NCI-H146 treated with DMSO at 0.1 percent for 48 hours (cell line): ENCODE data around the gene SIL1.

Experiments used
- DNase-seq: peaks from one replicate; lab custom pipeline; 2025; ENCODE audit not compliant: unreplicated experiment; lab: John Stamatoyannopoulos, UW

The SIL1 gene

DNA sequence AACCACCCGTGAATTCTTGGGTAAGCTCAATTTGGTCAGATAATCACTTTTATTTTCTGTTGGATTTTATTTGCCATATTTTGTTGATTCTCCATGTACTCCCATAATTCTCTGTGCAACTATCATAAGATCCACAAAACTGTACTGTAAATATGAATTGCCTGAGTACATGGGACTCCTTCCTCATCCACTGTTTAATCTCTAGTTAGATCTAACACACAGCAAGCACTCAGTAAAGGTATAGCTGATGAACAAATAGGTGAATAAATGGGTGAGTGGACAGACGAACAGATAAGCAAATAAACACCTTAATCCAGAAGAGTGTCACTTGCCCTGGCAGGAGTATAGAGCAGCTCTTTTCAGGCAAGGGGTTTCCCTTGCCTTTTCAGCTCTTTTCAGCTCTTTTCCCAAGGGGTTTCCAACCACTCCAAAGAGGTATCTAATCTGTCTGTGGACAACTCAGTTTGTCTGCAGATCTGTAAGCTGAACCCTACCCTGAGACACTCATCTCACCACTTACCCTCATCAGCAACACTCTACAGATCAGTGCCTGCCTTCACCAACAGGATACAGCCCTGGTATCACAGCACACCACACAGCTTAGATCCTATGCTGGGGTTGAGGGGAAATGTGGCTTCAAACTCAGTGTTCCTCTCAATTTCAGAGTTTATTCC is 51.2 kb downstream of the SIL1 start:
- DNase-seq = no peak

DNA sequence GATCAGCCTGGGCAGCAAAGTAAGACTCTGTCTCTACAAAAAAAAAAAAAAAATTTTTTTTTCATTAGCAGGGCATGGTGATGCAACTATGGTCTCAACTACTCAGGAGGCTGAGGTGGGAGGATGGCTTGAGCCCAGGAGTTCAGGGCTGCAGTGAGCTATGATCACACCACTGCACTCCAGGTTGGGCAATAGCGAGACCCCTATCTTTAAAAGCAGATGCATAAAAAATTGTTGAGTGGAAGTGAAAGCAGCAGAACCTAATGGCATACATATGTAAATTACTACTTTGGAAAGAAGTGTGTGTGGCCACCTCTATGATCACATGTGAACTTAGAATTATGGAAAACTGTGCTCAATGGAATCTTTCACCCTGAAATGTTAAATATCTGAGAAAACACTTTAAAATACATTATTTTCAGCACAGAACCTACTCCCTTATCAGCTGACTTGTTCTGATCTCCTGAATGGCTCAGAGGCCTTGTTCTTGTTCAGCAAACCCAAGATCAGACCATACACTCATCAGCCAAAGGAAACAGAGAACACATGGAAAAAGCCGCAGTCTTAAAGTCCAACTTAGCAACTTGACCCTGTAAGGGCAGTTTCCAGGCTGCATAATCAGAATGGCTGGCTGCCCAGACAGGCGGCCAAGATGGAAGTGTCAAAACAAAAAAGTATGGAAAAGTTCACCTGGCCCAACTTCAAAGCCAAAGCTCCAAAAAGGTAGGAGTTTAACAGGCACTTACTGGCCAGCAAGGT is 56.5 kb downstream of the SIL1 start:
- DNase-seq = no peak

DNA sequence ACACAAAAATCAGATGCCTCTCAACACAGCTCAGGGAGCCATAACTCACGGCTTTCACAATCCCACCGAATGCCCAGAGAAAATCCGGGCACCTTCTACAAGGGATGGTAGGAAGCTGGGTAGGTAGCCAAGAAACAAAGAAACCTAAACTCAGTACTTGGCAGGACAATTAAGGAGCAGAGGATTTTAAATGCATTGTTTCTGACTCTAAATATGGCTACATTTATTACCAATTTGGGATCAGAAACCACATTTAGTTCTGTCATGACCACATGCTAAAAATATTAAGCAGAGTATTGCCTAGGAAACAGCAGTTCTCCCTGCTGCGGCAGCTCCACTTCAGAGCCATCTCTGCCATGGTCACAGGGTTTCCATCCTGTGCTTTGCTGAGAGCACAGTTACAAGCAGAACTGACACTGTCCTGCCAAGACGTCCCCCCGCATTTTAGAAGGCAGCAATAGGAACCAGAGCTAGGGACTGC is 57.5 kb downstream of the SIL1 start:
- no peak for DNase-seq

DNA sequence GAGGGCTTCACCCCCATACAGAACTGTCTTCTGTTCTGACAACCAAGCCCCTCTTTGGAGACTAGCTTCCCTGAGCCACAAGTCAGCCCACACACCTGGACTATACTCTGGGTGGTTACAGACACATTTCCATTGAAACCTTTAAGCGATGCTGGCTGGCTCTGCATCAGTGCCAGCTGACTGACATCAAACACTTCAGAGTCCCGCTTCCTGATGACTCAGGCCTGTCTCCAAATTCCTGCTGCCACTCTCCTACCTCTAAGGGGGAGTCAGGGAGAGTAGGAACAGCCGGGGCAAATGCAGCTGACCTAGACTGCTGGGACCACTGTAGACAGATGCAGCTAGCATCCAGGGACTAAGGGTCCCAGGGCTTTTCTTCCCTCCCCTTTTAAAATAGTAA is 59.4 kb downstream of the SIL1 start:
- DNase-seq = no peak

DNA sequence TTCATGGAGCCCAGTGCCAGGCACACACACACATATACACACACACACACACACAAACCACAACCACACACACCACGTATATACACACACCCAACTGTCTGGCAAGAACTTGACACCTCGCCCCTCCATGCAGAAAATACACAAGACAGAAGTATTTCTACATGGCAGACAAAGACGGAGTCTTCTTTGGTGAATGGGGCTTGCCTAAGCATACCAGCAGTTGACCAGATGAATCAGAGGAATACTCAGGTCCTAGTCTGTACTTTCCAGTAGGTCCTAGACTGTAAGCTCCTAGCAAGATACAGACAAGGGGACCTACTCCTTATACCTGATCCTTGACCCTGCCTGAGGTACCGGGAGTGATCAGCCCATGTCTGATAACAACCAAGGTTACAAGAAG is 60.1 kb downstream of the SIL1 start:
- no peak for DNase-seq

DNA sequence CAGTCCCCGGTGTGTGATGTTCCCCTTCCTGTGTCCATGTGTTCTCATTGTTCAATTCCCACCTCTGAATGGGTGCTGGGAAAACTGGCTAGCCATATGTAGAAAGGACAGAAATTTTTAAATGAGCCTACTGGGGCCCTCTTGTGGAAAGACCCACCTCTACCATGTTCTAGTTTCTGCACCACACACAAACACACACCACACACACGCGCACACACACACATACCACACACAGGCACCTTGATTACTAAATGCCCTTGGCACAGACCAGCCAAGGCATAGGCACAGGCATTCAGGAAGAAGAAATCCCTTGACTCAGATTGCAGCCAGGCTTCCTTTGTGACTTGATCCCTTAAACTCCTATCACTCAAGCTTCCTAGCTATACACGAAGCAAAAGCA is 60.5 kb downstream of the SIL1 start:
- DNase-seq = no peak

DNA sequence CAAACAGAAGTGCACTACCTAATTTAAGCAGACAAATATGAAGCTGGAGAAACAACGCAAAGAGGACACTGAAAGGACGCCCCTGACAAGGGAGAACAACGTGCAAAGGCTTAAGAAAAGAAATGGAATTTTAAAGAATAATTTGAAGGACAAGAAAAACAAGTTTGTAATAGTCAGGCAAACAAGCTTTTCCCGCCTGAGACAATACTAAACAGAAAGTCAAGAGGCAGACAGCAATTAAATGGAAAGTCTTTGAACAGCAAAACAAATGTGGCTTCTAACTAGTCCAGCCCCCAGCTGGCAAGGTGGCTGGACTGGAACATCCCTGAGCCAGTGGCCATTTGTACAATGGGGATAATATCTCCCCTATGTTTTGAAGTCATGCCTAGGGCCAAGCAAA is 63.3 kb downstream of the SIL1 start:
- DNase-seq = no peak

DNA sequence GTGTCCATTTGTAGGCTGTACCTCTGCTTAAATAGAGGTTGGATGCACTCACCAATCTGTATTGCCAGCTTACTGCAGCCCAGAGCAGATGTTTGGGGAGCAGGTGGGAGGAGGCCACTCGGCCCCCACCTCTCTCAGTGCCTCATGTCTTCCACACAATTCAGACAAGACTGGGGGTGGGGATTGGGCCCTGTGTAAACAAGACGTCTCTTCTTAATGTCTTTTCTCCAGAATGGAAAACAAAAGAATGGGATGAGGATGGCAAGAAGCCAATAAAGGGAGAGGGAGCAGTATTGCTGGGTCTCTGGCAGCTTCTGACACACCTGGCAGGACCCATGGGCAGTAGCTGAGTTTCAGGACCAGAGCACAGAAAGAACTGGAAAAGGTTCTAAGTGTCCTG is 64.9 kb downstream of the SIL1 start:
- DNase-seq = peak; percentile 38

DNA sequence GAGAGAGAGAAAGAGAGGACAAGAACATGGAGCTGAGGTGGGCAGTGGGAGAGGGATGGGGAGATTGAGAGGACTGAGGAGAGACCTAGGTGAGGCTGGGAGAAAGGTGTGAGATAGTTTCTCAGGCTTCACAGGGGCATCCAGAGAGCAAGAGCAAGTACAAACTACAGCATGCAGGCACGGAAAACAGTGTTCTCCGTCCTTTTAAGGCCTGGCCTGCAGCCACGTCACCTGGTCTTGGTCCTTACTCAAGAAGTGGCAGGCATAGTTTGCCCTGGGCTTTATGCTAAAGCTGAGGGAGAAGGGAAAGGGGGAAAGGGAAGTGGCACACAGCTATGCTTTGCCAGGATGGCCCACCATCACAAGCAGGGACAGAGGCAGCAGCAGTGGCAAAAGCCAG is 65.7 kb downstream of the SIL1 start:
- no peak for DNase-seq

DNA sequence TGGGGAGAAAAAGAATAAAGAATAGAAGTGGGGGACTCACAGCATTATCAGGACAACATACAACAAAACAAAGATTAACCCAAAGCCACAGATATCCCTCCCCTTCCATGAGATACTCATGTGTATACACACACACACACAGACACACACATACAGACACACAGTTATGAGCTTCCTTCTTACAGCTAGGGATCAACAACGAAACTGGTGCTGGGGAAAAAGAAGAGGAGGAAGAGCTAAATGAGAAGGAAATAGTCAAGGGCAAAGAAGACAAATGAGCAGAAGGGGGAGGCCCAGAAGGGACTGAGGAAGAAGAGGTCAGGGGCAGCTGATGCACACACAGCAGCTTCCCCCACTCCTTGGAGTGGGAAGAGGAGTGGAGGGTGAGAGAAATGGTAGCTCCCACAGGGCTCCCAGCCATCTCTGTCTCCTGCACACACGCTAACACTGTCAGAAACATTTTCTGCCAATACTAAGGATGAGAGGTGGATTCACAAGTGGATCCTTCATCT is 66.2 kb downstream of the SIL1 start:
- DNase-seq = no peak

DNA sequence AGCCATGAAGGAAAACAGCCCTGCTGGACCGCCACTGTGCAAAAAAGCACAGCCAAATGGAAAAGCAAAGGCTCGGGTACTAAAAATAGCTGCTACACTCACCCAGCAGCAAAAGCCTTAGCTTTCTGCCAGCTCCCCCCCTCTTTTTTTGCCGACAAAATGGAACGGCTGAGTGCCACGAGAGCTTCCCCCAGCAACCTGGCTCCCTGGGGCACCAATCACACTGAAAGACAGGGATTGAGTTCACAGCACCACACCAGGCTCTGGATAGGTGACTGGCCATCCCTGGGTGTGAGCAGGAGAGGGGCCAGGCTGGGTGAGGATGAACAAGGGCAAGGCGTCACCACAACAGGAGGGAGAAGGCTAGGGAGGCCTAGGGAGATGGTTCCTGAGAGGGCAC is 66.7 kb downstream of the SIL1 start:
- DNase-seq = no peak

DNA sequence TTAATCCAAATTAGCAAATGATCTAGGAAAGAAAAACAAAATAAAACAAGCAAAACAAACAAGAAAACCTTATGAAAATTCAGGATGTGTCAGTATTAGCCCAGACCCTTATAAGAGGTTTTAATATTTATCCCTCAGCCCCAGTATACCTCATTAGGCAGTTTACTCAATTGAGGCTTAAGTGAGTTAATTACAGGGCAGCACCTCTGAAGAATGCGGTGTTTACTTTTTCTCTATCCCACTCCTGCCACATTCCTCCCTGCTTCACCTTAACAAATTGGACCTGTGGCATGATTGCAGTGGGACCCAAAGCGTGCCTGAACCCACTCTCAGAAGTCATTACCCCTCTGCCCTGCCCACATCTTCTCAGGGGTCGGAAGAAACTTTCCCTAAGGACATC is 67.1 kb downstream of the SIL1 start:
- no peak for DNase-seq

DNA sequence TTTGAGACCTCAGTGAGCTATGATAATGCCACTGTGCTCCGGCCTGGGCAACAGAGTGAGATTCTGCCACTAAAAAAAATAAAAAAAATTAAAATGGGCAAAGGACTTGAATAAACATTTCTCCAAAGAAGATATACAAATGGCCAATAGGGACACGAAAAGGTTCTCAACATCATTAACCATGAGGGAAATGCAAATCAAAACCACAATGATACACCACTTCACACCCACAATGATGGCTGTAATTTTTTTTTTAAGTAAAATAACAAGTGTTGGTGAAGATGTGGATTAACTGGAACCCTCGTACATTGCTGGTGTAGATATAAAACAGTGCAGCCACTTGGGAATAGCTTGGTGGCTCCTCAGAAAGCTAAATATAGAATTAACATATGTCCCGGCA is 68.0 kb downstream of the SIL1 start:
- DNase-seq = no peak

DNA sequence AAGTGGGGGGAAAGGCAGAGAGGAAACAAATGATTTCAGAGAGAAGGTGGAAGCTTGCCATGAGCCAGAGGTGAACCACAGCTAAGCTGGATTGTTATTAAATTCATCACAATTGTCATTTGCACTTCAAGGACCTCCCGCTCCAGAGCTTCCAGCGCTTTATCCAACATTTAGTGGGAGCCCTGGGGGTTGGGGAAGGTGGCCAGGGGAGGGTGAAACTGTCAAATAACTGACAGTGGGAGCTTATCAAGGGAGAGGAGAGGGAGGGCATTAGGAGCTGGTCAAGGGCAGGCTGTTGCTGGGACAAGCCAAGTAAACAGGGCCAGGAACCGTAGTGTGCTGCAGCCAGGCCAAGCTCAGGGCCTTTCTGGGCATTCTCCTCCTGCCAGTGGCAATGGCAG is 71.5 kb downstream of the SIL1 start:
- DNase-seq = no peak

DNA sequence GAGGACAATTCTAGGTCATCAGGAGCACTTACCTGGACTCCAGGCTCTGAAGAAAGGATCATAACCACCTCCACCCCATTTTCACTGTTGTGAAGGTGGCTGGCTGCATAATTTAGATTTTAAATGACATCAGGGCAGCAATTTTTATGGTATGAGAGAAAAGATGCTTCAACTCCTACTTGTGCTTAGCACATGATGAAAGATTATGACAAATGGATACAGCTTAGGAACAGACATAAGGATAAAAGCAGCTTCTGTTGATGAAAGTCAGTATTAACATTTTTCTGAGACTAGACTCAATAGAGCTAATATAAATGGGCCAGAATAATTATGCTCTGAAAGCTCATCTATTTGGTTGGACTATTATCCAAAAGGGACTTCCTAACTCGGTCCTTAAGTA is 72.2 kb downstream of the SIL1 start:
- no peak for DNase-seq

DNA sequence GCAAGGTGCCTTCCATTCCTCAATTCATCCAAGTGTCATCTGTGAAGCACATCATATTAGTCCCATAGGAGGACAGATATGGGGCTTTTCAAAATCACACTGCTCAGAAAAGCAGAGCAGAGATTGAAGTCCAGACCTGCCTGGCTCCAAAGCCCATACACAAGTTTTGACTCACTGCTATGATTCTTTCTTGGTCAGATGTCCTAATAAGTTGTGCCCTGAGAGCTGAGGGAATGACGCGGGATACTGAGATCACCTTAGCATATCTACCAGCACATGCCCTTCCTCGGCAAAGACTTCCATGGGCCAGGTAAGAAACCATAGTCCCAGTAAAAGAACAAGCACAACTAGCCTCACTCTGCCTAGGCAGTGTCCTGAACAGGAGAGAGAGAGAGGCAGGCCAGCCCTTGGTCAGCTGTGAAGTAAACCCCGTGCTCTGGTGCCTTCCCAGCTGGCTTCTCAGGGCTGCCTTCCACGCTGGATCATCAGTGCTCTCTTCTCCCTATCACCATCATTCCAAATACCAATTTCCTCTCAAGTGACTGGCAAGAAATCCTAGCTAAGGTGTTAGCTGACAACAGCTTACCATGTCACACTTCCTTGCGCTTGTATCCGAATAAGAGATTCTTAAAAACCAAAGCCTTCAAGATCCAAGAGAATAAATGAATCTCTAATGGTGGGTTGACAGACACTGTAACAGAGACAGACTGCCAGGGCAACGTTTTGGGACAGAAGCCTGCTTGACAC is 73.2 kb downstream of the SIL1 start:
- no peak for DNase-seq

DNA sequence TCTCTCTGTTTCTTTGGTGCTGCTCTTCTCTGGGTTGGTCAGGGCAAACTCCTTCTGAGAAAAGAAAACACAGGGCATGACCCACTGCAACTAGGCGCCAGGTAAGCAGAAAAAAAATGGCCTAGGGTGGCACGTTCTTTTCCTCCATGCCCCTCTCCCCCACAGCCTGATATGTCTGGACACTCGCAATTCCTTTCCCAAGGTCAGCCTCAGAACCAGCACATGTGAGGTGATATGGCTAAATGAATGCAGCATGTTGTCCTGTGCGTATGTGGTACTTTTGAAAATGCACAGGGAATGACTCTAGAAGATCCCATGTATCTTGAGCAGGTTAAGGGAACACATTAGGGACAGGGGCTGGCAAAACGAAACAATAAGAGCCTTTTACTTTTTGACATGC is 77.0 kb downstream of the SIL1 start:
- DNase-seq = no peak

DNA sequence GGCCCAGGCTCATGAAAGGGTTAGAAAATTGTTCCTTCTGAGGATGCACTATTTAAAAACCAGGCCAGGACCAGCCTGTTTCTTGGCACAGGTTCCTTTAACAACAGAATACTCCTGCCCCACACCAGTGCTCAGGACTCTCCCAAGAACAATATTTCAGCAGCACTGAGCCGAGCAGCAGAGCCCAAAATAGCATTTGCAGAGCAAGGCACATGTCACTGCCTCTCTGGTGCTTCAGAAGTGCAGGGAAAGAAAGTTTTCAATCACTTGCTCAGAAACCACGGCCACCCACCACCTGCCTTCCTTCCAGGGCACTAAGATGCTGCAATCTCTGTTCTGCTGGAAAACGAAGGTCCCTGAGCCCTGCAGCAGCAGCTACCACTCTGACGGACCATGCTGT is 77.6 kb downstream of the SIL1 start:
- DNase-seq = no peak

DNA sequence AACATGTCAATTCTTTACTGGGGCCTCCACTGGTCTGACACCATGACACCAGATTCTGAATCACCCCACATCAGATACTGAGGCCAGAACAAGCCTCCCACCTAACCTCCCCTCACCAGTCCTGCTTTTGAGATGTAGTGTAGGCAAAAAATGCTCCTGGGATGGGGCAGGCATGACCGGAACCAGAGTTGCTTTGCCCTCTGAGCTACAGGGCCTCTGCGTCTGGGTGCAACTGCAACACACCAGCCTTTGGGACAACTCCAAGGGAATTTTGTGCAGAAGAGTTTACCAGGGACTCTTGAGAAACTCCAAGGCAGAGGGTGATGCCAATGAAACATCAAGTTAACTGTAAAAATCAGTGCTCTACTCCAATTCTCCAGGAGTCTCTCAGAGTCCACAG is 79.4 kb downstream of the SIL1 start:
- no peak for DNase-seq

DNA sequence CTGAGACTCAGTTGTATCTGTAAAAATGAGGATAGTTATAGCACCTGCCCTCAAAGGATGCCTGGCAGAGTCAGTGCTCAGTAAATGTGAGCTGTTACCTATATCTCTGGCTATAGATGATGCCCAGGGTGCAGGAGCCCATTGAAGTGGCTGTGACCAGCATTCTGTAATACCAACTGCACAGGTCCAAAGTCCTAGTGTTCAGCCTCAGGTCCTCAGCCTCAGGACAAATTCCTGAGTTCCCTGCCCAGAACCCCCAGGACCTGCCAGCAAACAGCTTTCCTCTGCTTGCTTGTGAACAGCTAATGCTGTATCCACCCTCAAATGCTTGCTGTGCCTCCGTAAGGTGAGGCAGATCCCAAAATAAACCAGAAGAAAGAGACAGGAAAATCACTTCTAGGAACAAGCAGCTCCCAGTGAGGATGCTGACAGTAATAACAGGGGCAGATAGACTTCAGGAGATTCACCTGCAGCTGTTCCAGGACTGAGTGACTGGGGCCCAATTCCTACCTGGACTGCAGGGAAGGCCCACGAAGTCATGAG is 80.8 kb downstream of the SIL1 start:
- DNase-seq = no peak

DNA sequence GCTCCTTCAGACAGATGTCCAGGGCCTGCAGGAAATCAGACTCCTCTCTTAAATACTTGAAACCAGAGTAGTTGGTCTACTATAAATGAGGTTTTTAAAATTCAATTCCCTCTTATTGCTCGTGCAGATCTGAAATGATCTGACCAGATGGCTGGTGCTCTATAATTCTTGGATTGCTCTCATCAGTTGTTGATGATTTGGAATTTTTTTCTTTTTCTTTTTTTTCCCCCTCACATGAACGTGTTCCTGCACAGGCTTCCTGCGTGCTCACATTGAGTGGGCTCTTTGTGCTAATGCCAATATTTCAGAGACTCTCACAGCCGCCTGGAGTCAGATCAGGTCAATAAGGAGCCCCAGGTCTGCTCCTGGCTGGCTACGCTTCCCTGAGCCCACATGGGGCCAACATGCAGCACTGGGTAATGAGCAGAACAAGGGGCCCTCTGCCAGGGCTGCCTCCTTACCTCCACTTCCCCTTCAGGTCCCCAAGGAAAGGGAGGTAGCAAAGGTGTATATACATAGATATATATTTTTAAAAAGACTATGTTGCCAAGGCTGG is 82.0 kb downstream of the SIL1 start:
- DNase-seq = no peak
